Esophagus squamous epithelium (tissue), 4 donors: ENCODE measurements around the gene CCDC192.

Experiments
- POLR2A ChIP-seq, 4 donors: fragments of 450-650 bp; IDR thresholded peaks; one replicate each; pipeline ENCODE4 v1.6.1; 2017; ENCODE audit warnings: antibody characterized with exemption in 4 of 4, mild to moderate bottlenecking in 4 of 4, moderate library complexity in 3 of 4
- TF ChIP-seq, protein P1 (sequence below), 6 experiments: fragments of 450-650 bp in 4 of 6; fragments of 200-600 bp in 2 of 6; sonication (generic) in 2 of 6; IDR thresholded peaks; one replicate each; pipeline ENCODE4 v1.5.1; 2016 to 2019; ENCODE audit warnings: antibody characterized with exemption in 6 of 6, mild to moderate bottlenecking in 4 of 6, moderate library complexity in 4 of 6

DNA sequence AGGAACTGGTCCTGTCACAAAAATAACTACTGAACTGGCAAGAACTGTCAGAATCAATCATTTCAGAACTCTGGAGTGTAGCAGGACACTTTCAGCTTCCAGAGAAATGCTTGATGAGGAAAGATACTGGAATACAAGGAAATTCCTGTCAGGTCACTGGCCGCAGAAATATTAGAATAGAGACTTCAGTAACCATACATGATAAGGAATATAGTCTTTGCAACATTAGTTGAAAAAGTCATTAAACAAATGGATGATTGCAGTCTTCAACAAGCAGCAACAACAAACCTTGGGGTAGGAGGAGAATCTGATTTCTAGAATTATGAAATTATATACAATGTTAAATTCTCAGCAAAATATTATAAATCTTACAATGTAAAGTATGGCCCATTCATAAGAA lies 88.2 kb downstream of the CCDC192 start:
- TF ChIP-seq POLR2A (IDR thresholded peaks at IDR 0.05): no peak
- TF ChIP-seq, protein P1, sequence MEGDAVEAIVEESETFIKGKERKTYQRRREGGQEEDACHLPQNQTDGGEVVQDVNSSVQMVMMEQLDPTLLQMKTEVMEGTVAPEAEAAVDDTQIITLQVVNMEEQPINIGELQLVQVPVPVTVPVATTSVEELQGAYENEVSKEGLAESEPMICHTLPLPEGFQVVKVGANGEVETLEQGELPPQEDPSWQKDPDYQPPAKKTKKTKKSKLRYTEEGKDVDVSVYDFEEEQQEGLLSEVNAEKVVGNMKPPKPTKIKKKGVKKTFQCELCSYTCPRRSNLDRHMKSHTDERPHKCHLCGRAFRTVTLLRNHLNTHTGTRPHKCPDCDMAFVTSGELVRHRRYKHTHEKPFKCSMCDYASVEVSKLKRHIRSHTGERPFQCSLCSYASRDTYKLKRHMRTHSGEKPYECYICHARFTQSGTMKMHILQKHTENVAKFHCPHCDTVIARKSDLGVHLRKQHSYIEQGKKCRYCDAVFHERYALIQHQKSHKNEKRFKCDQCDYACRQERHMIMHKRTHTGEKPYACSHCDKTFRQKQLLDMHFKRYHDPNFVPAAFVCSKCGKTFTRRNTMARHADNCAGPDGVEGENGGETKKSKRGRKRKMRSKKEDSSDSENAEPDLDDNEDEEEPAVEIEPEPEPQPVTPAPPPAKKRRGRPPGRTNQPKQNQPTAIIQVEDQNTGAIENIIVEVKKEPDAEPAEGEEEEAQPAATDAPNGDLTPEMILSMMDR (IDR thresholded peaks at IDR 0.05): no peak
